SK-N-SH (cell line): ENCODE results near the gene EPM2A. TPM values are rescaled to one million over a fixed set of nuclear protein-coding genes. Genes with fewer than 3 reads are reported as not detected.

Experiments
- CTCF ChIA-PET: fragments of 300-600, 350-600 bp; formaldehyde crosslinking; extraction: SDS; loops from one replicate; lab custom pipeline; 2021; lab: Yijun Ruan, JAX
- POLR2A ChIA-PET: fragments of 350-600 bp; sonication (Branson Sonifier 250); formaldehyde crosslinking; extraction: SDS; loops from one replicate; lab custom pipeline; 2020; ENCODE audit warnings: antibody characterized with exemption, inconsistent platforms; lab: Yijun Ruan, JAX
- DNase-seq: peaks from one replicate; pipeline ENCODE4 v3.0.0; 2012
- H2AFZ ChIP-seq: fragments of 200-600 bp; sonication (generic); 2 replicates; pipeline ENCODE4 v1.8.1; 2016; ENCODE audit warnings: antibody characterized with exemption, mild to moderate bottlenecking, low read depth
- H3F3A ChIP-seq: fragments of 200-600 bp; sonication (generic); replicated peaks from 2 replicates; pipeline ENCODE3; 2016; ENCODE audit warnings: antibody characterized with exemption, mild to moderate bottlenecking; ENCODE audit not compliant: insufficient read depth
- H3K27ac ChIP-seq, 2 experiments: fragments of 200-500 bp in 1 of 2; fragments of 200-600 bp in 1 of 2; sonication (Bioruptor generic) in 1 of 2; sonication (generic), shearing (Covaris generic) in 1 of 2; 2 replicates each; pipeline versions ENCODE4 v1.5.1 to v1.6.1; 2014 to 2016; ENCODE audit warnings: low read depth in 2 of 2, inconsistent platforms in 1 of 2, low read length in 1 of 2, mild to moderate bottlenecking in 1 of 2, mixed read lengths in 1 of 2
- H3K27me3 ChIP-seq: fragments of 200-600 bp; sonication (generic), shearing (Covaris generic); 2 replicates; pipeline ENCODE4 v1.6.1; 2016; ENCODE audit warnings: mixed run types; ENCODE audit not compliant: insufficient read depth
- H3K36me3 ChIP-seq, 2 experiments: fragments of 200-500 bp in 1 of 2; fragments of 200-600 bp in 1 of 2; sonication (Bioruptor generic) in 1 of 2; sonication (generic) in 1 of 2; replicated peaks in 1 of 2; 2 replicates each; pipeline versions ENCODE3 to v1.5.1; 2014 to 2016; ENCODE audit warnings: low read length in 1 of 2, mild to moderate bottlenecking in 1 of 2; ENCODE audit not compliant: insufficient read depth in 2 of 2, control insufficient read depth in 1 of 2
- H3K4me1 ChIP-seq, 2 experiments: fragments of 200-500 bp in 1 of 2; fragments of 200-600 bp in 1 of 2; sonication (Bioruptor generic) in 1 of 2; sonication (generic), shearing (Covaris generic) in 1 of 2; 2 replicates each; pipeline versions ENCODE4 v1.5.1 to v1.6.1; 2014 to 2016; ENCODE audit warnings: low read depth in 1 of 2, low read length in 1 of 2, mixed run types in 1 of 2; ENCODE audit not compliant: insufficient read depth in 2 of 2, control insufficient read depth in 1 of 2
- H3K4me2 ChIP-seq: fragments of 200-600 bp; sonication (generic), shearing (Covaris generic); 2 replicates; pipeline ENCODE4 v1.6.1; 2017; ENCODE audit warnings: mixed run types
- H3K4me3 ChIP-seq, 2 experiments: fragments of 200-500 bp in 1 of 2; fragments of 200-600 bp in 1 of 2; sonication (Bioruptor generic) in 1 of 2; sonication (generic), shearing (Covaris generic) in 1 of 2; 2 replicates each; pipeline versions ENCODE4 v1.5.1 to v1.8.1; 2014 to 2016; ENCODE audit warnings: low read depth in 2 of 2, inconsistent platforms in 1 of 2, low read length in 1 of 2, mild to moderate bottlenecking in 1 of 2, mixed read lengths in 1 of 2, moderate library complexity in 1 of 2
- H3K79me2 ChIP-seq: fragments of 200-600 bp; sonication (generic); 2 replicates; pipeline ENCODE4 v1.8.1; 2017; ENCODE audit warnings: mild to moderate bottlenecking; ENCODE audit not compliant: insufficient read depth
- H3K9ac ChIP-seq: fragments of 200-600 bp; sonication (generic); 2 replicates; pipeline ENCODE4 v1.6.1; 2017; ENCODE audit warnings: mixed run types
- H3K9me2 ChIP-seq: fragments of 200-600 bp; sonication (generic); 2 replicates; pipeline ENCODE4 v1.6.1; 2017; ENCODE audit warnings: mixed run types
- H3K9me3 ChIP-seq: fragments of 200-600 bp; sonication (generic); 2 replicates; pipeline ENCODE4 v1.6.1; 2017; ENCODE audit warnings: mixed run types, mild to moderate bottlenecking, moderate library complexity
- H4K20me1 ChIP-seq: fragments of 200-600 bp; sonication (generic); 2 replicates; pipeline ENCODE4 v1.6.1; 2017; ENCODE audit warnings: mild to moderate bottlenecking, mixed run types; ENCODE audit not compliant: insufficient read depth
- CHD2 ChIP-seq: fragments of 150-350 bp; IDR thresholded peaks from 2 replicates; pipeline ENCODE4 v1.6.1; 2018; ENCODE audit warnings: low read length; ENCODE audit not compliant: partially characterized antibody
- EZH2phosphoT487 ChIP-seq: fragments of 200-600 bp; sonication (generic); IDR thresholded peaks from 2 replicates; pipeline ENCODE4 v1.6.1; 2017; ENCODE audit warnings: low read depth, mixed run types, mild to moderate bottlenecking, antibody characterized with exemption, moderate library complexity, borderline replicate concordance
- GABPA ChIP-seq: IDR thresholded peaks from 2 replicates; pipeline ENCODE4 v1.4.0; 2012; ENCODE audit warnings: low read depth, mild to moderate bottlenecking
- IRF3 ChIP-seq: fragments of 150-350 bp; IDR thresholded peaks from 2 replicates; pipeline ENCODE4 v1.6.1; 2016; ENCODE audit warnings: mild to moderate bottlenecking, low read depth, low read length
- MAX ChIP-seq: IDR thresholded peaks from 2 replicates; pipeline ENCODE4 v1.4.0; 2012; ENCODE audit warnings: low read depth
- MEF2A ChIP-seq: IDR thresholded peaks from 2 replicates; pipeline ENCODE4 v1.4.0; 2012; ENCODE audit warnings: low read depth, borderline replicate concordance
- NRF1 ChIP-seq: IDR thresholded peaks from 2 replicates; pipeline ENCODE4 v1.6.1; 2012; ENCODE audit warnings: low read depth, mild to moderate bottlenecking, low read length
- RFX5 ChIP-seq: IDR thresholded peaks from 2 replicates; pipeline ENCODE4 v1.6.1; 2012; ENCODE audit warnings: mild to moderate bottlenecking, improper control_type of control experiment, low read length
- TAF1 ChIP-seq: IDR thresholded peaks from 2 replicates; pipeline ENCODE4 v1.6.1; 2012; ENCODE audit warnings: low read depth, mild to moderate bottlenecking, low read length, moderate library complexity, borderline replicate concordance
- TCF12 ChIP-seq: IDR thresholded peaks from 2 replicates; pipeline ENCODE4 v1.4.0; 2012
- TEAD4 ChIP-seq: IDR thresholded peaks from 2 replicates; pipeline ENCODE4 v1.4.0; 2012; ENCODE audit warnings: mild to moderate bottlenecking, borderline replicate concordance; ENCODE audit not compliant: insufficient read depth
- USF1 ChIP-seq: IDR thresholded peaks from 2 replicates; pipeline ENCODE4 v1.4.0; 2012; ENCODE audit warnings: low read depth, borderline replicate concordance
- USF2 ChIP-seq: fragments of 150-350 bp; IDR thresholded peaks from 2 replicates; pipeline ENCODE4 v1.6.1; 2017; ENCODE audit warnings: antibody characterized with exemption, low read length, low read depth, borderline replicate concordance
- ZBTB33 ChIP-seq: IDR thresholded peaks from 2 replicates; pipeline ENCODE4 v1.4.0; 2012; ENCODE audit warnings: low read depth, borderline replicate concordance
- WGBS: methylation state at CpG from one replicate; pipeline ENCODE4 v1.1.6; 2017; ENCODE audit warnings: low lambda C conversion rate; 5-methylcytosine and 5-hydroxymethylcytosine counted together
- polyA plus RNA-seq, 3 experiments: library from polyadenylated mRNA; depleted of rRNA; stranded (reverse); fragments of >200 nt; gene quantifications; 2 replicates each; pipeline ENCODE4 v1.2.3, GENCODE V29; 2012

EPM2A gene
- polyA plus RNA-seq, 1 of the 3 experiments (the other 2 are of a cell fraction), result 2.7 TPM

- Histone ChIP-seq H3K4me1 (no peaks in the 10 kb centered on the region; a peak in 2 of 4 replicates), H3K4me3 (no peak overlapping the region), H3K27me3 (no peaks in the 10 kb centered on the region), H3K36me3 (no peaks in the 10 kb centered on the region), H3K9me2 (no peaks in the 10 kb centered on the region), H4K20me1 (no peaks in the 10 kb centered on the region), H3K79me2 (no peaks in the 10 kb centered on the region), H3K27ac (no peak overlapping the region), H3K4me2 (no peak overlapping the region), H3K9ac (no peak overlapping the region), H3K9me3 (no peaks in the 10 kb centered on the region), H3F3A (no peaks in the 10 kb centered on the region), H2AFZ (no peak overlapping the region)
- no peak for DNase-seq
- ChIA-PET POLR2A (no interaction called here), CTCF (interaction anchor here (0.8 kb wide), 1 partner anchor 23 kb away, joined by 3 read pairs; no protein-coding TSS in a partner anchor)
- 86% methylated on average over 3 of the region's 3 CpGs for WGBS
- TF ChIP-seq EZH2phosphoT487, result no peak
- TF ChIP-seq IRF3, result no peak
- TF ChIP-seq RFX5, result no peak
- TF ChIP-seq MEF2A, result no peak
- TF ChIP-seq USF2, result no peak
- no peak for TF ChIP-seq MAX
- TF ChIP-seq NRF1, result no peak
- no peak for TF ChIP-seq TCF12
- no peak for TF ChIP-seq ZBTB33
- no peak for TF ChIP-seq TAF1
- TF ChIP-seq GABPA, result no peak
- no peak for TF ChIP-seq TEAD4
- no peak for TF ChIP-seq CHD2
- TF ChIP-seq USF1, result no peak
Measured at GRCh38 chr6:145630598-145630997, 104.7 kb downstream of the EPM2A start.
